ENCODE results near the gene ARSB. TPM values are rescaled to one million over a fixed set of nuclear protein-coding genes. Genes with fewer than 3 reads are reported as not detected.
A peak's percentile ranks its signal among the peaks of the same experiment; 100 is the strongest.

ARSB gene
- total and polyA plus RNA-seq, 10 of the 15 experiments (the other 5 are each of a cell fraction or from before 2014, with no cell fraction given) = 1.2 to 8.2 (median 6.1) TPM

DNA sequence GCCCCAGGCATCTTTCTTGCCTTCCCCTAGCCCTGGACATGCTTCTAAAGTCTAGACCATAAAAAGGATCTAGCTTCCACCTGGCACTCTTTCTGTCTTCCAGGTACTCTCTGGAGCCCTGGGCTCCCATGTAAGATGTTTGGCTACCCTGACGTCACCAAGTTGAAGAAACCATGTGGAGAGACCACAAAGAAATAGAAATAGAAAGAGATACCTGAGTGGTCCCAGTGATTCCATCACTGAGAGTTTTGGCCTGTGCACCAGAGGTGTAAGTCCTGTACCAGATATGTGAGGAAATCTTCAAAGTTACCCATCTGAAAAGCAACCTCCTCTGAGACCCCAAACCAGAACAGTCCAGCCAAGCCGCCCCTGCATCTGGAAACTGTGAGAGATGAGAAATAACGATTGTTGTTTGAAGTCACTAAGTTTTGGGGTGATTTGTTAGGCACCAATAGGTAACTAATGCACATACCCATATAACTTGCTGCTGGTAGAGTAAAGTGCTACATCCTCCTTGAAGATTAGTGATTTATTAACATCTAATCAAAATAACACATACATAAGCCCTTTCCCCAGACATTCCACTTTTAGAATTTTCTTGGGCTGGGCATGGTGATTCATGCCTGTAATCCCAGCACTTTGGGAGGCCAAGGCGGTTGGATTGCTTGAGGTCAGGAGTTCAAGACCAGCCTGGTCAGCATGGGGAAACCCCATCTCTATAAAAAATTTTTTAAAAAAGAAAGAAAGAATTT is 250.8 kb downstream of the ARSB start:
- no peak overlapping the region for H3K4me3 ChIP-seq
- no peaks in the 10 kb centered on the region for H3K36me3 ChIP-seq (ENCODE audit: control insufficient read depth in 2 of 2, insufficient read depth in 2 of 2, low read length in 1 of 2)
- H3K79me2 ChIP-seq (ENCODE audit: control insufficient read depth, insufficient read depth, low read length) = no peaks in the 10 kb centered on the region
- POLR2A ChIA-PET = no interaction called here
- DNase-seq (ENCODE audit: low read depth, low spot score) = no peak
- no peaks in the 10 kb centered on the region for H3K27me3 ChIP-seq (replicated peaks in 1 of 2; ENCODE audit: control insufficient read depth in 2 of 2, insufficient read depth in 2 of 2, low read length in 1 of 2)
- H4K20me1 ChIP-seq (ENCODE audit: control insufficient read depth, insufficient read depth) = no peaks in the 10 kb centered on the region
- H3K4me2 ChIP-seq (ENCODE audit: control insufficient read depth, insufficient read depth) = peak overlapping the region; percentile 25; the same call in 1 of the 2 replicates
- SMC1A ChIA-PET (ENCODE audit: uncharacterized antibody, unreplicated experiment) = interaction anchor here (0.6 to 5.8 kb wide), 6 partner anchors 13 to 112 kb away, joined by 3 to 43 read pairs (median 6); no protein-coding TSS in a partner anchor
- H3K9ac ChIP-seq (ENCODE audit: control insufficient read depth, insufficient read depth, low read length) = peak overlapping the region; percentile 11; the same call in 1 of the 2 replicates
- peak overlapping the region; percentile 65 for H2AFZ ChIP-seq (ENCODE audit: control insufficient read depth, low read depth, low read length)
- TF ChIP-seq NR2F1 (conservative IDR thresholded peaks at IDR 0.05) = 0 out of 2 replicates have a peak, but pooled peaks have one; percentile 44
- TF ChIP-seq TBL1XR1 (IDR thresholded peaks at IDR 0.05; ENCODE audit: low read depth, low read length) = no peak
- TF ChIP-seq NFIC (IDR thresholded peaks at IDR 0.05; ENCODE audit: low read depth, low read length) = peak; percentile 26; the same call in 1 of the 2 replicates
- TF ChIP-seq PBX3 (IDR thresholded peaks at IDR 0.05; ENCODE audit: insufficient replicate concordance, low read depth, low read length) = no peak
- peak; percentile 50 for TF ChIP-seq CREM (IDR thresholded peaks at IDR 0.05; ENCODE audit: low read depth)
- TF ChIP-seq, protein P1, sequence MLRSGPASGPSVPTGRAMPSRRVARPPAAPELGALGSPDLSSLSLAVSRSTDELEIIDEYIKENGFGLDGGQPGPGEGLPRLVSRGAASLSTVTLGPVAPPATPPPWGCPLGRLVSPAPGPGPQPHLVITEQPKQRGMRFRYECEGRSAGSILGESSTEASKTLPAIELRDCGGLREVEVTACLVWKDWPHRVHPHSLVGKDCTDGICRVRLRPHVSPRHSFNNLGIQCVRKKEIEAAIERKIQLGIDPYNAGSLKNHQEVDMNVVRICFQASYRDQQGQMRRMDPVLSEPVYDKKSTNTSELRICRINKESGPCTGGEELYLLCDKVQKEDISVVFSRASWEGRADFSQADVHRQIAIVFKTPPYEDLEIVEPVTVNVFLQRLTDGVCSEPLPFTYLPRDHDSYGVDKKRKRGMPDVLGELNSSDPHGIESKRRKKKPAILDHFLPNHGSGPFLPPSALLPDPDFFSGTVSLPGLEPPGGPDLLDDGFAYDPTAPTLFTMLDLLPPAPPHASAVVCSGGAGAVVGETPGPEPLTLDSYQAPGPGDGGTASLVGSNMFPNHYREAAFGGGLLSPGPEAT (IDR thresholded peaks at IDR 0.05; ENCODE audit: low read depth) = no peak
- TF ChIP-seq ZNF217 (IDR thresholded peaks at IDR 0.05) = peak; percentile 41; the same call in 1 of the 2 replicates
- peak; percentile 56 for TF ChIP-seq ATF7 (IDR thresholded peaks at IDR 0.05; ENCODE audit: low read depth)
- TF ChIP-seq EED (IDR thresholded peaks at IDR 0.05; ENCODE audit: low read depth) = 0 out of 2 replicates have a peak, but pooled peaks have one; percentile 31
- TF ChIP-seq RUNX3 (IDR thresholded peaks at IDR 0.05; ENCODE audit: low read length) = peak; percentile 60
- in situ Hi-C loops (cut with MboI) (no loop called here), intact Hi-C loops (cut with micrococcal nuclease; ENCODE audit: unreplicated experiment) (loop anchor here (5.0 kb wide), 1 partner anchor 108 kb away; no protein-coding TSS in a partner anchor)
- BruUV-seq (replicated peaks) = no TSS peak
- no peaks in the 10 kb centered on the region; the same call in 2 of the 3 replicates for H3K9me3 ChIP-seq (replicated peaks; ENCODE audit: control insufficient read depth, insufficient read depth, low read length)
- peaks cover 55% of the 10 kb centered on the region for H3K4me1 ChIP-seq (ENCODE audit: control insufficient read depth, insufficient read depth, low read length)
- peak overlapping the region; percentile 58 for H3K27ac ChIP-seq (ENCODE audit: control insufficient read depth, insufficient read depth)
- ATAC-seq = peak; percentile 57
- CTCF ChIA-PET = interaction anchor here (1.8 kb wide), 1 partner anchor 22 kb away, joined by 8 read pairs; no protein-coding TSS in a partner anchor
- FAIRE-seq = no peak
- WGBS (ENCODE audit: insufficient coverage, insufficient replicate concordance, low lambda C conversion rate, missing lambda C conversion rate) = 83% methylated on average over 4 of the region's 4 CpGs
- RAD21 ChIA-PET (ENCODE audit: unreplicated experiment) = interaction anchor here (2.0 to 8.5 kb wide), 2 partner anchors 13 to 23 kb away, joined by 4 to 132 read pairs; no protein-coding TSS in a partner anchor

All from GM12878 (cell line).